Measurements from ENCODE around the gene TVP23A. TPM values are rescaled to one million over a fixed set of nuclear protein-coding genes. Genes with fewer than 3 reads are reported as not detected.

Gene TVP23A
- total RNA-seq, 1 donor, result not detected

DNA sequence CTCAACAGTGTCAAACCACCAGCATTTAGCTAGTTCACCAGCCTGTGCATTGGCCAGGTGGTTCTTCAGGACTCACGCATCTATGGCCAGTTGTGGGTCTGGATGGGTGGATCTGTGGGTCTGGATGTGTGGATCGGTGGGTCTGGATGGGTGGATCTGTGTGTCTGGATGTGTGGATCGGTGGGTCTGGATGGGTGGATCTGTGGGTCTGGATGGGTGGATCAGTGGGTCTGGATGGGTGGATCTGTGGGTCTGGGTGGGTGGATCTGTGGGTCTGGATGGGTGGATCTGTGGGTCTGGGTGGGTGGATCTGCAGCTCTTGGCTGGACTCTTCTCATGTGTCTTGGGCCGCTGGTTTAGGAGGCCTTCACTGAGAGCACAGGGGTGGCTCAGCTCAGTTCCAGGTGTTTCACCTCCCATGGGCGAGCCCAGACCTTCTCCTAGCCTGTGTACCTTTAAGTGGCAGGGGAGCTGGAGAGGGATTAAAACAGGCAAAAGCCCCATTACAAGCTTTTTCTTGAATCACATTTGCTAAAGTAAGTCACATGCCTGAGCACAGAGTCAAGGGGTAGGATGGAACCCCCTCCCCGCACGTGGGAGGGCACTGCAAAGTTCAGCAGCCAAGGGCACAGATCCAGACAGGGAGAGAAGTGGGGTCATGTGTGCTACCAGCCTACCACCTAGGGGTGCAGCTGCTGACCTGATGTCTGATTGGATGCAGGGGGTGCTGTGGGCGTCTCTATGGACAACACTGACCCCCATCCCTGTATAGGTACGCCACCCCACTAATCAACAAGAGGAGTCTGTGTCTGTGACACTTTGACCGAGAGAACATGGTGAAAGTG, 78.4 kb downstream of the TVP23A start:
- Histone ChIP-seq H2AFZ (ENCODE audit: low read length) (no peak overlapping the region), H4K20me1 (ENCODE audit: insufficient read depth, low read length) (no peaks in the 10 kb centered on the region), H3K4me1 (ENCODE audit: insufficient read depth, low read length) (peaks cover 30% of the 10 kb centered on the region), H3K4me2 (ENCODE audit: insufficient read depth, low read length) (no peak overlapping the region), H3K36me3 (ENCODE audit: insufficient read depth, low read length) (no peaks in the 10 kb centered on the region), H3K4me3 (ENCODE audit: insufficient read depth, low read length) (no peak overlapping the region), H3K27ac (ENCODE audit: low read depth, low read length) (no peak overlapping the region), H3K79me2 (ENCODE audit: insufficient read depth, low read length) (peaks cover 2% of the 10 kb centered on the region), H3K9me3 (ENCODE audit: low read depth, low read length) (no peaks in the 10 kb centered on the region), H3K27me3 (ENCODE audit: insufficient read depth, low read length) (no peaks in the 10 kb centered on the region)
- TF ChIP-seq, protein P1, sequence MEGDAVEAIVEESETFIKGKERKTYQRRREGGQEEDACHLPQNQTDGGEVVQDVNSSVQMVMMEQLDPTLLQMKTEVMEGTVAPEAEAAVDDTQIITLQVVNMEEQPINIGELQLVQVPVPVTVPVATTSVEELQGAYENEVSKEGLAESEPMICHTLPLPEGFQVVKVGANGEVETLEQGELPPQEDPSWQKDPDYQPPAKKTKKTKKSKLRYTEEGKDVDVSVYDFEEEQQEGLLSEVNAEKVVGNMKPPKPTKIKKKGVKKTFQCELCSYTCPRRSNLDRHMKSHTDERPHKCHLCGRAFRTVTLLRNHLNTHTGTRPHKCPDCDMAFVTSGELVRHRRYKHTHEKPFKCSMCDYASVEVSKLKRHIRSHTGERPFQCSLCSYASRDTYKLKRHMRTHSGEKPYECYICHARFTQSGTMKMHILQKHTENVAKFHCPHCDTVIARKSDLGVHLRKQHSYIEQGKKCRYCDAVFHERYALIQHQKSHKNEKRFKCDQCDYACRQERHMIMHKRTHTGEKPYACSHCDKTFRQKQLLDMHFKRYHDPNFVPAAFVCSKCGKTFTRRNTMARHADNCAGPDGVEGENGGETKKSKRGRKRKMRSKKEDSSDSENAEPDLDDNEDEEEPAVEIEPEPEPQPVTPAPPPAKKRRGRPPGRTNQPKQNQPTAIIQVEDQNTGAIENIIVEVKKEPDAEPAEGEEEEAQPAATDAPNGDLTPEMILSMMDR (IDR thresholded peaks at IDR 0.05; ENCODE audit: extremely low read depth, low read depth, low read length), result no peak
- DNase-seq (ENCODE audit: insufficient read length, low spot score, missing footprints), result no peak

DNA sequence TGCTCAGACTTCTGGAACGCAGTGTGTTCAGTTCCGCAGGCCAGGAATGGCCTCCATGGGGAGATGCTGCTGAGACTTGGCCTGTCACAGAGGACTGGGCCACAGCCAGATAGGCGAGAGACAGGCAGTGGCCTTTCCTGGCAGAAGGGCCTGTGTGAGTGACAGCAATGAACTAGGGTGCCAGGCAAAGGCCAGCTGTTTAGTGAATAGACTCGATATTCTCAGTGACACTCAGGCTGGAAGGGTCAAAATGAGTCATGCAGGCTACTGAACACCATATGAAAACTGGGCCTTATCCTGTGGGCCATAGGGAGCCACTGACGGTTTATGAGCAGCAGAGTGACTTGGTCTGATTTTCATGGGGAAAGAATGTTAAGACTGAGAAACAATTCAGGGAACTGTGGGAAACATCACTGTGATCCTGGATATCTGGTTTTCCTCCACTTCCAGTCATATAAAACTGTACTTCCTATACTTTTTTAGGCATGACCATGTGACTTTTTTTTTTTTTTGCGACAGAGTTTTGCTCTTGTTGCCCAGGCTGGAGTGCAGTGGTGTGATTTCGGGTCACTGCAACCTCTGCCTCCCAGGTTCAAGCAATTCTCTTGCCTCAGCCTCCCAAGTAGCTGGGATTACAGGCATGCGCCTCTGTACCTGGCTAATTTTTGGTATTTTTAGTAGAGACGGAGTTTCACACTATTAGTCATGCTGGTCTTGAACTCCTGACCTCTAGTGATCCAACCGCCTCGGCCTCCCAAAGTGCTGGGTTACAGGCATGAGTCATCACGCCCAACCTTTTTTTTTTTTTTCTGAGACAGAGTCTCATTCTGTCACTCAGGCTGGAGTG, 80.1 kb downstream of the TVP23A start:
- Histone ChIP-seq H3K4me3 (ENCODE audit: insufficient read depth, low read length) (no peak overlapping the region), H2AFZ (ENCODE audit: low read length) (peak overlapping the region; percentile 56), H3K27ac (ENCODE audit: low read depth, low read length) (peak overlapping the region; percentile 68), H3K4me2 (ENCODE audit: insufficient read depth, low read length) (peak overlapping the region; percentile 4), H3K79me2 (ENCODE audit: insufficient read depth, low read length) (no peaks in the 10 kb centered on the region), H3K9me3 (ENCODE audit: low read depth, low read length) (no peaks in the 10 kb centered on the region), H3K27me3 (ENCODE audit: insufficient read depth, low read length) (no peaks in the 10 kb centered on the region), H3K4me1 (ENCODE audit: insufficient read depth, low read length) (peaks cover 24% of the 10 kb centered on the region), H4K20me1 (ENCODE audit: insufficient read depth, low read length) (no peaks in the 10 kb centered on the region), H3K36me3 (ENCODE audit: insufficient read depth, low read length) (no peaks in the 10 kb centered on the region)
- TF ChIP-seq, protein P1 (IDR thresholded peaks at IDR 0.05; ENCODE audit: extremely low read depth, low read depth, low read length), result no peak
- DNase-seq (ENCODE audit: insufficient read length, low spot score, missing footprints), result no peak

DNA sequence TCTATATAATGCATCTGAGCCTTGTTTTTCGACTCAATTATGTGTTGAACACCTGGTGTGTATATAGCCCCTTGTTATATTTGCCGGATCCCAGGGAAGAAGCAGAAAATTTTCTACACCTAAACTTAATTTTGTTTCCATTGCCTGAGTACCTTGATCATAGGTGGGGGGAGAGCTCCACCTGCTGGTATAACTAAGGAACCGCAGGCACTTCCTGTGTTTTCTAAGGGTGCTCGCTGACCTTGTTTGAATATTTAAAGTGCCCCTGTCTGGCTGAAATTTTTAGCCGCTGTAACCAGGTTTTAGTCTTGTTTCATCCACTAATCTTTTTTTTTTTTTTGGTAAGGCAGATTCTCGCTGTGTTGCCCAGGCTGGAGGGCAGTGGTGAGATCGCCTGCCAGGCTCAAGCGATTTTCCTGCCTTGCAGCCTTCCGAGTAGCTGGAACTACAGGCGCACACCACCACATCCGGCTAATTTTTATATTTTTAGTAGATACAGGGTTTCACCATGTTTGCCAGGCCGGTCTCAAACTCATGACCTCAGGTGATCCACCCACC, 81.4 kb downstream of the TVP23A start:
- TF ChIP-seq, protein P1 (IDR thresholded peaks at IDR 0.05; ENCODE audit: extremely low read depth, low read depth, low read length), result peak; percentile 90
- no peaks in the 10 kb centered on the region for H3K36me3 ChIP-seq (ENCODE audit: insufficient read depth, low read length)
- no peaks in the 10 kb centered on the region for H3K79me2 ChIP-seq (ENCODE audit: insufficient read depth, low read length)
- peak overlapping the region; percentile 68 for H3K27ac ChIP-seq (ENCODE audit: low read depth, low read length)
- H3K4me3 ChIP-seq (ENCODE audit: insufficient read depth, low read length), result peak overlapping the region; percentile 52
- peak overlapping the region; percentile 75 for H3K4me2 ChIP-seq (ENCODE audit: insufficient read depth, low read length)
- H4K20me1 ChIP-seq (ENCODE audit: insufficient read depth, low read length), result no peaks in the 10 kb centered on the region
- H3K4me1 ChIP-seq (ENCODE audit: insufficient read depth, low read length), result peaks cover 19% of the 10 kb centered on the region
- peak overlapping the region; percentile 86 for H2AFZ ChIP-seq (ENCODE audit: low read length)
- DNase-seq (ENCODE audit: insufficient read length, low spot score, missing footprints), result no peak
- no peaks in the 10 kb centered on the region for H3K27me3 ChIP-seq (ENCODE audit: insufficient read depth, low read length)
- H3K9me3 ChIP-seq (ENCODE audit: low read depth, low read length), result no peaks in the 10 kb centered on the region

Data from osteoblast (primary cell).